Loucy (cell line): ENCODE measurements around the gene NDUFC1.

ENCODE experiments used
- H2AFZ ChIP-seq: fragments of 200-600 bp; sonication (generic); 2 replicates; pipeline ENCODE4 v1.6.0; 2016; ENCODE audit warnings: antibody characterized with exemption, mild to moderate bottlenecking, low read length, moderate library complexity
- H3F3A ChIP-seq: fragments of 200-600 bp; 2 replicates; pipeline ENCODE4 v1.6.0; 2016; ENCODE audit warnings: antibody characterized with exemption, low read depth, mild to moderate bottlenecking
- H3K27me3 ChIP-seq: fragments of 200-600 bp; sonication (generic); 2 replicates; pipeline ENCODE4 v1.6.1; 2014; ENCODE audit warnings: low read length, mild to moderate bottlenecking; ENCODE audit not compliant: insufficient read depth, poor library complexity, severe bottlenecking
- H3K36me3 ChIP-seq: fragments of 200-600 bp; sonication (generic); 2 replicates; pipeline ENCODE4 v1.6.1; 2016; ENCODE audit warnings: low read length; ENCODE audit not compliant: insufficient read depth
- H3K4me1 ChIP-seq: fragments of 200-600 bp; sonication (generic); 2 replicates; pipeline ENCODE4 v1.5.1; 2014; ENCODE audit warnings: low read length, mild to moderate bottlenecking; ENCODE audit not compliant: insufficient read depth, poor library complexity, severe bottlenecking
- H3K4me2 ChIP-seq: fragments of 200-600 bp; sonication (generic); 2 replicates; pipeline ENCODE4 v1.6.0; 2014; ENCODE audit warnings: antibody characterized with exemption, low read length, low read depth, mild to moderate bottlenecking; ENCODE audit not compliant: poor library complexity, severe bottlenecking
- H3K4me3 ChIP-seq: fragments of 200-600 bp; sonication (generic); 2 replicates; pipeline ENCODE4 v1.5.1; 2014; ENCODE audit warnings: low read length, mild to moderate bottlenecking, mixed read lengths; ENCODE audit not compliant: poor library complexity, severe bottlenecking
- H3K79me2 ChIP-seq: fragments of 200-600 bp; sonication (generic); 2 replicates; pipeline ENCODE4 v1.6.1; 2014; ENCODE audit warnings: low read length; ENCODE audit not compliant: insufficient read depth
- H3K9ac ChIP-seq: fragments of 200-600 bp; sonication (generic); 2 replicates; pipeline ENCODE4 v1.6.0; 2014; ENCODE audit warnings: mild to moderate bottlenecking, low read depth, low read length, moderate library complexity; ENCODE audit not compliant: poor library complexity, severe bottlenecking
- H3K9me2 ChIP-seq: fragments of 200-600 bp; sonication (generic); replicated peaks from 2 replicates; pipeline ENCODE4 v1.6.1; 2016; ENCODE audit warnings: low read depth, low read length, mixed read lengths
- H3K9me3 ChIP-seq: fragments of 200-600 bp; sonication (generic); 2 replicates; pipeline ENCODE4 v1.6.1; 2014; ENCODE audit warnings: mild to moderate bottlenecking, antibody characterized with exemption, low read length, low read depth; ENCODE audit not compliant: insufficient read depth
- H4K20me1 ChIP-seq: fragments of 200-600 bp; sonication (generic); 2 replicates; pipeline ENCODE4 v1.6.0; 2014; ENCODE audit warnings: antibody characterized with exemption, low read length, mild to moderate bottlenecking; ENCODE audit not compliant: insufficient read depth, poor library complexity, severe bottlenecking
- EZH2phosphoT487 ChIP-seq: fragments of 200-600 bp; IDR thresholded peaks from 2 replicates; pipeline ENCODE4 v1.6.1; 2018; ENCODE audit warnings: antibody characterized with exemption, mild to moderate bottlenecking, moderate library complexity, borderline replicate concordance
- TF ChIP-seq, protein P1 (sequence below): fragments of 200-600 bp; sonication (generic); conservative IDR thresholded peaks from 2 replicates; pipeline ENCODE4 v1.5.1; 2014; ENCODE audit warnings: mild to moderate bottlenecking, antibody characterized with exemption, low read length

Gene NDUFC1

DNA sequence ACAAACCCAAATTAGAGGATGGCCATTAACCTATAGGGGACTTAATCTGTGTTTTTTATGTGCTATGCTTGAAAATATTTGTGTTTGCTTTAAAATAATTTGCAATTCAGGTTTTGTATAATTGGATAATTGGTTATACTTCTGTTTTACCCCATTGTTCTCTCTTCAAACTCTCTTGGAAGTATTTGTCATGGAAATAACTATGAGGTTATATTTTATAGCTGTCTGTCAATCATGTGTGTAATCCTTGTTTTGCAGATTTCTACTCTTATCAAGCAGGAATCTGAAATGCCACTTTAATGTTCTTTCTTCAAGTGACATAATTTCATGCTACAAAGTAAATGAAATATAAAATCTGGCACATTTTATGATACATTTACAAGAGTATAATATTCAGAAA, 15.4 kb upstream of the NDUFC1 start:
- peaks cover 100% of the 10 kb centered on the region for H3K79me2 ChIP-seq
- H3K9me2 ChIP-seq, result no peaks in the 10 kb centered on the region
- no peaks in the 10 kb centered on the region for H3K27me3 ChIP-seq
- no peak overlapping the region for H3K9ac ChIP-seq
- H3K4me3 ChIP-seq, result no peak overlapping the region
- 0 out of 2 replicates have a peak, but pooled peaks cover 3% of the 10 kb centered on the region for H3K36me3 ChIP-seq
- H3F3A ChIP-seq, result 0 out of 2 replicates have a peak, but pooled peaks cover 2% of the 10 kb centered on the region
- H4K20me1 ChIP-seq, result peaks cover 75% of the 10 kb centered on the region
- TF ChIP-seq EZH2phosphoT487, result no peak
- H3K4me2 ChIP-seq, result no peak overlapping the region
- no peak overlapping the region for H2AFZ ChIP-seq
- H3K4me1 ChIP-seq, result peaks cover 26% of the 10 kb centered on the region
- H3K9me3 ChIP-seq, result no peaks in the 10 kb centered on the region; the same call in 1 of the 2 replicates

DNA sequence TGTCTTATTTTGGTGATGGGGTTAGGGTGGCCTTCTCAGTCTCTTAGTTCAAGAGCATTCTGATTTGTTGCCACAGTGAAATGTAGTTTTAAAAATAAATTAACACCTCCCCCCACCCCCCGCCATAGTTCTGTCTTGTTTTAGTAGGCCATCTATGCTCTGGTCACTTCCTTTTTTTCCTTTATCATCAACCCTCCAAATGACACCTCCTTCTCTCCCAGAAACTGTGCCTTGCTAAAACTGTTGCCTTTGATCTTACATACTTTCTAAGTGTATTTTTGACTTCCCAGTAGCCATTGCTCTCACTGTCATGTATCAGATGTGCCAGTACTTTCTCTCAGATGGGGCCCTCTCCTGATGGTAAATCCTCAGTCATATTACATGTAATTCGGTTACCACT, 14.5 kb upstream of the NDUFC1 start:
- H3K4me2 ChIP-seq, result peak overlapping the region; percentile 11
- peaks cover 77% of the 10 kb centered on the region for H4K20me1 ChIP-seq
- H3K36me3 ChIP-seq, result 0 out of 2 replicates have a peak, but pooled peaks cover under 1% of the 10 kb centered on the region
- H3K4me1 ChIP-seq, result peaks cover 32% of the 10 kb centered on the region
- no peak overlapping the region for H3K9ac ChIP-seq
- H3K4me3 ChIP-seq, result no peak overlapping the region
- peaks cover 6% of the 10 kb centered on the region; the same call in 1 of the 2 replicates for H3F3A ChIP-seq
- H3K9me3 ChIP-seq, result no peaks in the 10 kb centered on the region; the same call in 1 of the 2 replicates
- TF ChIP-seq, protein P1, sequence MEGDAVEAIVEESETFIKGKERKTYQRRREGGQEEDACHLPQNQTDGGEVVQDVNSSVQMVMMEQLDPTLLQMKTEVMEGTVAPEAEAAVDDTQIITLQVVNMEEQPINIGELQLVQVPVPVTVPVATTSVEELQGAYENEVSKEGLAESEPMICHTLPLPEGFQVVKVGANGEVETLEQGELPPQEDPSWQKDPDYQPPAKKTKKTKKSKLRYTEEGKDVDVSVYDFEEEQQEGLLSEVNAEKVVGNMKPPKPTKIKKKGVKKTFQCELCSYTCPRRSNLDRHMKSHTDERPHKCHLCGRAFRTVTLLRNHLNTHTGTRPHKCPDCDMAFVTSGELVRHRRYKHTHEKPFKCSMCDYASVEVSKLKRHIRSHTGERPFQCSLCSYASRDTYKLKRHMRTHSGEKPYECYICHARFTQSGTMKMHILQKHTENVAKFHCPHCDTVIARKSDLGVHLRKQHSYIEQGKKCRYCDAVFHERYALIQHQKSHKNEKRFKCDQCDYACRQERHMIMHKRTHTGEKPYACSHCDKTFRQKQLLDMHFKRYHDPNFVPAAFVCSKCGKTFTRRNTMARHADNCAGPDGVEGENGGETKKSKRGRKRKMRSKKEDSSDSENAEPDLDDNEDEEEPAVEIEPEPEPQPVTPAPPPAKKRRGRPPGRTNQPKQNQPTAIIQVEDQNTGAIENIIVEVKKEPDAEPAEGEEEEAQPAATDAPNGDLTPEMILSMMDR, result no peak
- no peak for TF ChIP-seq EZH2phosphoT487
- peaks cover 100% of the 10 kb centered on the region for H3K79me2 ChIP-seq
- no peaks in the 10 kb centered on the region for H3K27me3 ChIP-seq
- H2AFZ ChIP-seq, result no peak overlapping the region
- H3K9me2 ChIP-seq, result no peaks in the 10 kb centered on the region

DNA sequence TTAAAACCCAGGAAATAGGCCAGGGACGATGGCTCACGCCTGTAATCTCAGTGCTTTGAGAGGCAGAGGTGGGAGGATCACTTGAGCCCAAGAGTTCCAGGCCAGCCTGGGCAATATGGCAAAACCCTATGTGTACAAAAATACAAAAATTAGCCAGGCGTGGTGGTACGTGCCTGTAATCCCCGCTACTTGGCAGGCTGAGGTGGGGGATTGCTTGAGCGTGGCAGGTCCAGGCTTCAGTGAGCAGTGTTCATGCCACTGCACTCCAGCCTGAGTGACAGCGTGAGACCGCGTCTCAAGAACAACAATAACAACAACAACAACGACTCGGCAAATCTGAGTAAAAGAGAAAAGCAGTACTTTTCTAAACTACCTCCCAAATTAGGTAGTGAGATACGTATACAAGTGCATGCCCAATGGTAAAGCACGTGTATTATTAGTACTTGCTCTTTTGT, 13.0 kb upstream of the NDUFC1 start:
- no peak overlapping the region for H2AFZ ChIP-seq
- peaks cover 74% of the 10 kb centered on the region for H4K20me1 ChIP-seq
- no peaks in the 10 kb centered on the region for H3K36me3 ChIP-seq
- peaks cover 6% of the 10 kb centered on the region; the same call in 1 of the 2 replicates for H3F3A ChIP-seq
- no peaks in the 10 kb centered on the region for H3K27me3 ChIP-seq
- TF ChIP-seq EZH2phosphoT487, result no peak
- TF ChIP-seq, protein P1, result no peak
- H3K9ac ChIP-seq, result no peak overlapping the region
- H3K9me2 ChIP-seq, result no peaks in the 10 kb centered on the region
- H3K4me3 ChIP-seq, result no peak overlapping the region
- H3K79me2 ChIP-seq, result peaks cover 100% of the 10 kb centered on the region
- H3K4me2 ChIP-seq, result no peak overlapping the region
- no peaks in the 10 kb centered on the region for H3K9me3 ChIP-seq
- H3K4me1 ChIP-seq, result peaks cover 32% of the 10 kb centered on the region
